Measurements from ENCODE around the gene CYB5R2.

GRCh38 chr11:7665473-7666291, 7.6 kb downstream of the CYB5R2 start:
- TF ChIP-seq RCOR1 (IDR thresholded peaks at IDR 0.05; ENCODE audit: low read length) (no peak), CTCF (IDR thresholded peaks at IDR 0.05) (peak; percentile 79), POLR2AphosphoS5 (IDR thresholded peaks at IDR 0.05; ENCODE audit: low read depth, low read length) (no peak), EP300 (IDR thresholded peaks at IDR 0.05; ENCODE audit: borderline replicate concordance in 1 of 2, low read depth in 1 of 2, low read length in 1 of 2) (no peak), RAD21 (IDR thresholded peaks at IDR 0.05; ENCODE audit: low read length) (peak; percentile 93), REST (IDR thresholded peaks at IDR 0.05; ENCODE audit: low read depth, low read length) (no peak), NRF1 (IDR thresholded peaks at IDR 0.05; ENCODE audit: low read depth, low read length) (no peak), SMC3 (IDR thresholded peaks at IDR 0.05; ENCODE audit: low read depth, low read length) (peak; percentile 89), ELF1 (IDR thresholded peaks at IDR 0.05) (no peak), TCF12 (IDR thresholded peaks at IDR 0.05) (no peak), NFIC (IDR thresholded peaks at IDR 0.05; ENCODE audit: borderline replicate concordance) (no peak), RXRA (IDR thresholded peaks at IDR 0.05; ENCODE audit: borderline replicate concordance, low read depth) (no peak)

Measured in SK-N-SH (cell line).